ENCODE measurements around the gene LMBRD2. TPM values are rescaled to one million over a fixed set of nuclear protein-coding genes. Genes with fewer than 3 reads are reported as not detected.
"Not testable (repeated sequence)": the region's sequence is repeated elsewhere in the genome, so short reads cannot be mapped to it uniquely, and the experiment has no call there.

LMBRD2 gene
- total and polyA plus RNA-seq, 2 of the 8 experiments (the other 6 are each of a cell fraction or from before 2014, with no cell fraction given), result 1.1 to 4.1 TPM

- H3K27me3 ChIP-seq (replicated peaks in 1 of 4; ENCODE audit: control insufficient read depth in 3 of 4, extremely low read depth in 1 of 4, insufficient read depth in 3 of 4, low read length in 3 of 4); DNase-seq (ENCODE audit: low read depth in 1 of 2, low spot score in 2 of 2): not testable (repeated sequence)
Measured at GRCh38 chr5:36133009-36133408, 18.7 kb downstream of the LMBRD2 start.

DNA sequence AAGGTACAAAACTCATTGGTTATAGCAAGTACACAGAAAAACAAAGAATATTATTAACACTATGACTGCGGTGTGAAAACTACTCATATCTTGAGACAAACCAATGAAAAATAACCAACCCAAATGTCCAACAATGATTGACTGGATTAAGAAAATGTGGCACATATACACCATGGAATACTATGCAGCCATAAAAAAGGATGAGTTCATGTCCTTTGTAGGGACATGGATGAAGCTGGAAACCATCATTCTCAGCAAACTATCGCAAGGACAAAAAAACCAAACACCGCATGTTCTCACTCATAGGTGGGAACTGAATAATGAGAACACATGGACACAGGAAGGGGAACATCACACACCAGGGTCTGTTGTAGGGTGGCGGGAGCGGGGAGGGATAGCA is 22.0 kb downstream of the LMBRD2 start:
- H3K9me3 ChIP-seq (ENCODE audit: insufficient read depth in 2 of 2, low read depth in 1 of 2, low read length in 1 of 2); H3K14ac ChIP-seq (ENCODE audit: insufficient read length); H3K27ac ChIP-seq (ENCODE audit: low read depth, low read length); H3K4me1 ChIP-seq (replicated peaks in 1 of 4; ENCODE audit: control insufficient read depth in 3 of 4, insufficient read depth in 4 of 4, low read length in 3 of 4); H3K36me3 ChIP-seq (ENCODE audit: control insufficient read depth in 2 of 4, insufficient read depth in 4 of 4, low read length in 3 of 4); H3K4ac ChIP-seq (replicated peaks; ENCODE audit: insufficient read length, low read depth, low read length); H3K79me1 ChIP-seq (ENCODE audit: low read depth, low read length); H2BK12ac ChIP-seq (ENCODE audit: low read depth, low read length); H2BK120ac ChIP-seq (replicated peaks; ENCODE audit: low read depth, low read length); H3K18ac ChIP-seq (ENCODE audit: extremely low read depth, low read length); H2BK5ac ChIP-seq (ENCODE audit: low read depth, low read length); H3K4me2 ChIP-seq (ENCODE audit: insufficient read depth in 1 of 2, low read depth in 2 of 2, low read length in 2 of 2); FAIRE-seq; H3K27me3 ChIP-seq (replicated peaks in 1 of 4; ENCODE audit: control insufficient read depth in 3 of 4, extremely low read depth in 1 of 4, insufficient read depth in 3 of 4, low read length in 3 of 4); H3K4me3 ChIP-seq (ENCODE audit: extremely low read depth in 1 of 4, insufficient read depth in 2 of 4, low read depth in 3 of 4, low read length in 4 of 4); H3K56ac ChIP-seq (replicated peaks; ENCODE audit: insufficient read length, low read depth, low read length); H2AFZ ChIP-seq (ENCODE audit: low read length); H4K91ac ChIP-seq (replicated peaks; ENCODE audit: insufficient read length, low read length); H2AK5ac ChIP-seq (ENCODE audit: low read depth, low read length); H3K23ac ChIP-seq (ENCODE audit: insufficient read length); H2BK20ac ChIP-seq (ENCODE audit: low read length); H3K79me2 ChIP-seq (ENCODE audit: control insufficient read depth in 1 of 2, insufficient read depth in 2 of 2, low read length in 2 of 2); POLR2A ChIA-PET (ENCODE audit: partially characterized antibody); H4K20me1 ChIP-seq (replicated peaks in 1 of 2; ENCODE audit: control insufficient read depth in 1 of 2, insufficient read depth in 2 of 2, low read length in 2 of 2); H3K9ac ChIP-seq (replicated peaks in 1 of 4; ENCODE audit: extremely low read depth in 1 of 4, low read depth in 3 of 4, low read length in 3 of 4); H4K8ac ChIP-seq (ENCODE audit: extremely low read depth, insufficient read depth, low read length); H3K23me2 ChIP-seq (ENCODE audit: low read depth, low read length); DNase-seq (ENCODE audit: low read depth in 1 of 2, low spot score in 2 of 2); H2BK15ac ChIP-seq (ENCODE audit: low read length); H4K5ac ChIP-seq (ENCODE audit: insufficient read length, low read depth, low read length): not testable (repeated sequence)
- CTCF ChIA-PET (ENCODE audit: partially characterized antibody), result interaction anchor here (1.7 kb wide), 1 partner anchor 51 kb away, joined by 4 read pairs; no protein-coding TSS in a partner anchor
- 94% methylated on average over 4 of the region's 5 CpGs; no CpG with 5 or more reads in 1 of the 2 experiments for WGBS, 2 experiments (ENCODE audit: extremely low coverage in 1 of 2, insufficient coverage in 1 of 2, insufficient read length in 1 of 2, insufficient replicate concordance in 2 of 2, low coverage in 1 of 2, low lambda C conversion rate in 2 of 2, missing lambda C conversion rate in 1 of 2)

More at GRCh38 chr5:36133009-36133408, 18.7 kb downstream of the LMBRD2 start:
- H4K20me1 ChIP-seq (replicated peaks in 1 of 2; ENCODE audit: control insufficient read depth in 1 of 2, insufficient read depth in 2 of 2, low read length in 2 of 2); H3K9ac ChIP-seq (replicated peaks in 1 of 4; ENCODE audit: extremely low read depth in 1 of 4, low read depth in 3 of 4, low read length in 3 of 4); H3K36me3 ChIP-seq (ENCODE audit: control insufficient read depth in 2 of 4, insufficient read depth in 4 of 4, low read length in 3 of 4); H3K27ac ChIP-seq (ENCODE audit: low read depth, low read length); H3K18ac ChIP-seq (ENCODE audit: extremely low read depth, low read length); H3K79me1 ChIP-seq (ENCODE audit: low read depth, low read length); FAIRE-seq; H3K4me1 ChIP-seq (replicated peaks in 1 of 4; ENCODE audit: control insufficient read depth in 3 of 4, insufficient read depth in 4 of 4, low read length in 3 of 4); CTCF ChIA-PET (ENCODE audit: partially characterized antibody); H3K4me3 ChIP-seq (ENCODE audit: extremely low read depth in 1 of 4, insufficient read depth in 2 of 4, low read depth in 3 of 4, low read length in 4 of 4); H4K91ac ChIP-seq (replicated peaks; ENCODE audit: insufficient read length, low read length); H2AFZ ChIP-seq (ENCODE audit: low read length); H2BK15ac ChIP-seq (ENCODE audit: low read length); POLR2A ChIA-PET (ENCODE audit: partially characterized antibody); H3K23ac ChIP-seq (ENCODE audit: insufficient read length); H3K9me3 ChIP-seq (ENCODE audit: insufficient read depth in 2 of 2, low read depth in 1 of 2, low read length in 1 of 2); H3K14ac ChIP-seq (ENCODE audit: insufficient read length); H2BK5ac ChIP-seq (ENCODE audit: low read depth, low read length); H2BK20ac ChIP-seq (ENCODE audit: low read length); H3K4me2 ChIP-seq (ENCODE audit: insufficient read depth in 1 of 2, low read depth in 2 of 2, low read length in 2 of 2); H2BK12ac ChIP-seq (ENCODE audit: low read depth, low read length); H2AK5ac ChIP-seq (ENCODE audit: low read depth, low read length); H4K8ac ChIP-seq (ENCODE audit: extremely low read depth, insufficient read depth, low read length); H4K5ac ChIP-seq (ENCODE audit: insufficient read length, low read depth, low read length); H3K4ac ChIP-seq (replicated peaks; ENCODE audit: insufficient read length, low read depth, low read length); H3K56ac ChIP-seq (replicated peaks; ENCODE audit: insufficient read length, low read depth, low read length); H3K23me2 ChIP-seq (ENCODE audit: low read depth, low read length); H3K79me2 ChIP-seq (ENCODE audit: control insufficient read depth in 1 of 2, insufficient read depth in 2 of 2, low read length in 2 of 2); H2BK120ac ChIP-seq (replicated peaks; ENCODE audit: low read depth, low read length): not testable (repeated sequence)
- WGBS, 2 experiments (ENCODE audit: extremely low coverage in 1 of 2, insufficient coverage in 1 of 2, insufficient read length in 1 of 2, insufficient replicate concordance in 2 of 2, low coverage in 1 of 2, low lambda C conversion rate in 2 of 2, missing lambda C conversion rate in 1 of 2), result 92% methylated on average over 1 of the region's 1 CpG; no CpG with 5 or more reads in 1 of the 2 experiments

Measured in H1 (cell line).